ENCODE data around the gene RUFY4.
A peak's percentile ranks its signal among the peaks of the same experiment; 100 is the strongest.

RUFY4 gene

DNA sequence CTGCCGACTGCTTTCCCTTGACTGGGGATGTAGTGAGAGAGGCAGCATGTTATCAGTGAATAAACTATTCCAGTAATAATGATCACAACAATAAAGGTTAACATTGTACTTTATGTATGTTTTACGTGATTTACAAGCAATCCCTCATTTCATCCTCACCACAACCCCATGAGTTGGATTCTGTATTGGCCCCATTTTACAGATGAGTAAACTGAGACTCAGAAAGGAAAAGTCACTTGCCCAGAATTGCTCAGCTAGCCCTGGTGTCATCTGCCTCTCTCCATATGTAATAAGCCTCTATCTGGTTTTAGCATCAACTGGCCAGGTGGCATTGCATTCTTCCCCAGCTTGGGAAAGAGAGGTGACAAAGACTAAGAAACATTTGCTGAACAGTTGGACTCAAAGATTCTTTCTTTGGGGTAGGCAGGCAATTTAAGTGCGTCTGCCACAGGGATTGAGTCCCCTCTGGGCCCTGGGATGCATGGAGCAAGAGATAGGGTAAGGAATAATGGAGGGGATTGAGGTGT, 58.9 kb downstream of the RUFY4 start:
- in situ Hi-C loops (cut with MboI; ENCODE audit: low pct_unique_long_range_greater_than_20kb, low sequenced_read_pairs): no loop called here
- DNase-seq: no peak

GRCh38 chr2:218128781-218129457, 59.9 kb downstream of the RUFY4 start:
- in situ Hi-C loops (cut with MboI; ENCODE audit: low pct_unique_long_range_greater_than_20kb, low sequenced_read_pairs): no loop called here
- DNase-seq: peak; percentile 12

DNA sequence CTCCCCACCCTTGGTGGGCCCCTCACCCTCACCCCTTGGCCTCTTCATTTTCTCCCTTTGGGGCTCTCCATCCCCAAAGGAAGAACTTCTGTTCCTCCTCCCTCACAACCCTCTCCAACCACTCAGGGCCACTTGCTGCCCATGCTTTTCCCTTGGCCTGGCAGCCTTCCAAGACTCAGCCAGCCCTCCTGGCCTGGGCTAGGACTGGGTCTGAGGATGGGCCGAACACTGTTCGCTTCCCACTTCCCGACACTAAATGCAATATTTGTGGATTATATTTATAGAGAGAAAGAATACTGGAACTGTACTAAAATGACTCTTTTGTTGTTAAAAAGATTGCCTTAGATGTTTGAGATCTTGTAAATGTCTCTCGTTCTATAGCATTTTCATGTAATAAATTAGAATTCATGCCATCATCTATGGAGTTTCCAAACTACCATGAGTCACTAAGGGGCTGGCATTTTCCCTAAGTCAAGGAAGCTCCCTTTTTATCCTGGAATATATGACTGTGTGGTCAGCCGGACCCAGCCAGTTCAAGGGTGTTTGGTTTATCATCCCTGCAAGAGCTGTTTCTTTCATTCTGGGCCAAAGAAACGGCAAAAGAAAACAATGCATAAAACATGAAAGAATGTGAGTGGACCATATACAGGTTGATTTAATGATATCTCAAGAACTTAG, 60.5 kb downstream of the RUFY4 start:
- in situ Hi-C loops (cut with MboI; ENCODE audit: low pct_unique_long_range_greater_than_20kb, low sequenced_read_pairs): no loop called here
- no peak for DNase-seq

DNA sequence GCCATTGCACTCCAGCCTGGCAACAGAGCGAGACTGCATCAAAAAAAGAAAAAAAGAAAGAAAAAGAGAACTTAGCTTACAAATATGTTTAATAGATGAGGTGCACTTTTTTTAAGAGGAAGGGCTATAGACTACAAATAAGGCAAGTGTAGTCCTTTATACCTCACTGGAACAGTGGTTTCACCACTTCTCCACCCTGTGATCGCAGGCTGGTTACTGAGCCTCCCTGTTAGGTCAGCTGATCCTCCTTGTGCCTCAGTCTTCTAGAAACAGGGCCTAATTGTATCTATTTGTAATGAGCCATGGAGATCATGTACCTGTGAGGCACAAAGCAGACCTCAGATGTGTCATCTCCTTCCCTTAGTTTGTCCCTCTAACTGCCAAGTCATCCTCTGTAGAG, 61.3 kb downstream of the RUFY4 start:
- in situ Hi-C loops (cut with MboI; ENCODE audit: low pct_unique_long_range_greater_than_20kb, low sequenced_read_pairs): no loop called here

DNA sequence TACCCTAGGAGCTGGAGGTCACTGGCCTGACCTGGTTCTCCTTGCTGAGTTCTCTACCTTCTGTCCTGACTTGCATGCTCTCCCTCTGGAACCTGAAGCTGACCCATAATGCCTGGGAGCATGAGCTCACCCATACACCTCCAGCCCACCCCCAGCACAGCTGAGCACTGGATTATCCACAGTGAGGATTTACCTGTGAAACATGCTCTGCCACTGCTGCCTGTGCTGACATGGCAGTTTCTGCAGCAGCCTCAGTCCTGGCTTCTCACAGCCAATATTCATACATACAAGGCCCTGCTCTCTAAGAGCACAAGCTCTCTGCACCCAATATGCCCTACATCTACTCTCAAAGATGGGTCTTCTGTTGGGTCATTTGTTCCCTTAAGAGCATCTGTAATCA, 61.8 kb downstream of the RUFY4 start:
- in situ Hi-C loops (cut with MboI; ENCODE audit: low pct_unique_long_range_greater_than_20kb, low sequenced_read_pairs): no loop called here
- no peak for DNase-seq

More for the DNA sequence above, 61.3 kb downstream of the RUFY4 start:
- no peak for DNase-seq

DNA sequence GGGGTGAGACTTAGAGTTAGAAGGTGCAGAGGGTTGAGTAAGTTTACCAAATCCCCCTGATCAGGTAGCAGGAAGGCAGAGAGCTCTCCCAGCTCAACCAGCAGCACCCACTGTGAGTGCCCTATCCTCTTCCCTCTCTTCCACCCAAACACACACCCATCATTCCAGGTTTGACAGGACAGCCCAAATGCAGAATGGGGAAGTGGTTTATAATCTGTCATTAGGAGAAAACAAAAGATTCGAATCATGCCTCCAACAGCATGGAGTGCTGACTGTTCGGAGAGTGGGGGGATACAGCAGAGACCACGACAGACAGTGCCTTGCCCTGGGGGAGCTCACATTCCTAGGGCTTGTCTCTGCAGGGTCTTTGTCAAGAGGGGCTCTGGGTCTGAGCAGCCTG, 68.5 kb downstream of the RUFY4 start:
- DNase-seq: peak; percentile 50
- in situ Hi-C loops (cut with MboI; ENCODE audit: low pct_unique_long_range_greater_than_20kb, low sequenced_read_pairs): no loop called here

- in situ Hi-C loops (cut with MboI; ENCODE audit: low pct_unique_long_range_greater_than_20kb, low sequenced_read_pairs): no loop called here
- no peak for DNase-seq
These were observed 69.0 kb downstream of the RUFY4 start for GRCh38 chr2:218138047-218138446.

Measured in KBM-7 (cell line).